Hypothalamus (tissue), 51 donors: Measurements from ENCODE around the gene CORO2A.
A peak's percentile ranks its signal among the peaks of the same experiment; 100 is the strongest.
"Not testable (repeated sequence)": the region's sequence is repeated elsewhere in the genome, so short reads cannot be mapped to it uniquely, and the experiment has no call there.

Experiments used
- DNase-seq, 51 donors: peaks; one replicate each; lab custom pipeline; 2025; lab: John Stamatoyannopoulos, UW

CORO2A gene

GRCh38 chr9:98191671-98192502 lies 550 bp downstream of the CORO2A start:
- peak in 3 of 51 donors; percentile 3 to 37 (median 6) for DNase-seq

DNA sequence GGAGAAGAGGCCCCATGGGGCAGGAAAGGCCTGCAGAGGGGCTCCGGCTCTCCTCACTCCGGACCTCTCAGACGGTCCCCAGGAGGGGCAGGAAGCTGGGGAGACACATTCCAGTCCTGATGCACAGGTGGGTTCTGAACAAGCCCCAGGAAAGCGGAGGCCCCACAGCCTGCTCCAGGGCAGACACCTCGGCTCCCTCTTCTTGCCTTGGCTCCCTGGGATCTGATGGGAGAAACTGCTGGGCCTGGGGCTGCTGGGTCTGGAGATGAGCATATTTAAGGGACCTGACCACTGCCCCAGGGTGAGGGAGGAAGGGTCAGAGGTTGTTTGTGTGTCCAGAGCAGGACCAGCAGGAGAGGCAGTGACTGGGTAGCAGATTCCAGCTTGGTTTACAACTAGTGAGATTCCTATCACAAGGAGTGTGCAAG lies 1.2 kb downstream of the CORO2A start:
- DNase-seq, result no peak

- DNase-seq, result no peak
Measured at GRCh38 chr9:98190757-98191105, 1.7 kb downstream of the CORO2A start.

DNA sequence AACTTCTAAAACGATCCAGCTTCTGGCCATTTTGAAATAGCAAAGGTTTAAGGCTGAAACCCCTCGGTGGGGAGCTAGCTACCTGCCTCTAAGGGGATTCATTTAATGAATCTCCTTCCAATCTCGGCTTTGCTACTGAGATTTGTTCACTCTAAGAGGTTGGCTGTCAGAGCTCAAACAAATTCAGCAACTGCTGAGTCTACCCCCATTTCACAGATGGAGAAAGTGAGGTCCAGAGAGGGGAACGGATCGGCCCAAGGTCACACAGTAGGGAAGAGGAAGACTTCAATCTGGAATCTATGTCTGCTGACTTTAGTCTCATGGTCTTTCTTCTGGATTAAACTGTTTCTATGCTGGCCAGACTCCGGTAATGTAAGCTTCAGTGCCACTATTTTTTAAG lies 3.0 kb downstream of the CORO2A start:
- DNase-seq, result no peak

DNA sequence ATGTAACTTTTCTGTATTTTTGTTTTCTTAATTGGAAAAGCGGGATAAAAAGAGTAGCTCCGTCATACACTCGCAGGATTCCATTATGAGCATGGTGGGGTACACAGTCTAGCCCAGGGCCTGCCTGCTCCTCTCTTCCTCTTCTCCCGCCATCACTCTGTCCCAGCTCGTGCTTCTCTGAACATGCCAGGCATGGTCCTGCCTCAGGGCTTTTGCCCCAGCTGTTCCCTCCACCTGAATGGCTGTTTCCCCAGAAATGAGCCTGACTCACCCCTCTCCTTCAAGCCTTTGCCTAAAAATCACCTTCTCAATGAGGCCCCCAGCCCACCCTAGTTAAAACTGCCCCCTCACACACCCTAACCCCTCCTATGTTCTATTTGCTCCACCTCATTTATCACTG lies 4.5 kb downstream of the CORO2A start:
- no peak for DNase-seq

- DNase-seq, result no peak
Measured at GRCh38 chr9:98186236-98186635, 6.2 kb downstream of the CORO2A start.

DNA sequence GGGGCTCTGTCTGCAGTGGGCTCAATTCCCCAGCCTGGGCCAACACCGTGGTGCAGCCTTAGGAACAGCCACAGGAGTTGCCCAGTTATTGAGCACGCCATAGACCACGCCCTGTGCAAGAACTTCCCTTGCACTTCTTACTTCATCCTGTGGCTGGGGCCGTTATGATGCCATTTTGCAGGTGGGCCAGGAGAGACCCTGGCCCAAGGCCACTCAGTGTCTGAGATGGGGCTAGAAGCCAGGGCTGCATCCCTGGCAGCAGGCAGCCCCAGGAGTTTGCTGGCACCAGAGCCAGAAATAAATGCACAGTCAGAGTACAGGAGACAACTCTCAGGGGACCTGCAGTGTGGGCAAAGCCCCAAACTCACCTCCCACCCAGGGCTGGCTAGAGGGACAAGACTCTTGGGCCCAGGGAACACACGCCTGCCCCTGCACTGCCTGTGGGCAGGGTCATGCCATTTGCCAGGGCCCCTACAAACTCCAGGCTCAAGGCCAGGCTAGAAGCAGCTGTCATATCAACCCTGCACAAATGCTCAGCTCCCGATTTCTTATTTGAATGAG lies 6.7 kb downstream of the CORO2A start:
- no peak for DNase-seq

- DNase-seq, result no peak
Measured at GRCh38 chr9:98185021-98185567, 7.3 kb downstream of the CORO2A start.

DNA sequence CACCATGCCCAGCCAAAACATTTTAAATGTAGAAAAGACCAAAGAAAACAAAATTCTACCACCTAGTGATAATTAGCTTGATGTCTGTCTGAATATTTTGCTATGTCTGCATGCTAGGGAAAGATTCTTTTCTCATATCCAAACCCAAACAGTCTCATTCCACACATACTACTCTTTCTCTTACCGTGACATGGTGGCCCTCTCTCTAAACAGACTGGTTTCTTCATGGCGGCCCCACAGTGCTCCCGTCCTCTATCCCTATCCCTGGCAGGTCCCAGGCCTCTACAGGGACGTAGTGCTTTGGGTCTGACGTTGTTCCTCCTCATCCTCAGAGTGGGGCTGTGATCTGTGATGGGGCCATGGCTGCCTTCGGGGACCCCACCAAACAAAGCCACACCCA lies 8.1 kb downstream of the CORO2A start:
- no peak for DNase-seq

DNA sequence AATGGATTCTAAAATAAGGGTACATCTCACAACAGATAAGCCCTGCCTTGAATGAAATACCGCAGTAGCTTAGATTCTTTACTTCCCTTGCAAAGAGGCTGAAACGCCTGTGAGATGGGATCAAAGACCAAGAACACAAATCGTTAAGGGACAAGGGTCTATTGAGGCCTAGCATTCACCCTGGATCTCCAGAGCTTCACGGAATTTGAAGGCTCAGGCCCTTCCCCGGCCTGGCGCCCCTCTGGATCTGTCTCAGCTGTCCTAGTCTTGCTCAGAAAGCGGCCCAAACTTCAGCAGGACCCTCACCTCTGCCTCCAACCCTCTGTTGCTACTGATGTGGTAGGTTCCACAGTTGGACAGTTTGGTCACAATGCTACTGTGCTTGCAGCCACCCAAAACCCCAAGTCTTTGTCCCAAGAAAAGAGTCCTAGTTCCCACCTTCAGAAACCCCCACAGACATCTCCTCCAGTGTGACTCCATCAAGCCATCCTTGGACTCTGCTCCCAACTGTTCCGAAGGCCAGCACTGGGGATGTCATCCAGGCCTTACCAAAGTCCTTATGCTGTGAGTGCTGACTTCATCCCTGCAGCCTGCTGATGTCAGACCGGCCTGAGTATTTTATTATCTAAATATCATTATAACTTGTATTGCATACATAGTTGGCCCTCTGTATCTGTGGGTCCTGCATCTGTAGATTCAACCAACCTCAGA lies 9.4 kb downstream of the CORO2A start:
- no peak for DNase-seq

- DNase-seq, result no peak
Measured at GRCh38 chr9:98182069-98182820, 10.2 kb downstream of the CORO2A start.

DNA sequence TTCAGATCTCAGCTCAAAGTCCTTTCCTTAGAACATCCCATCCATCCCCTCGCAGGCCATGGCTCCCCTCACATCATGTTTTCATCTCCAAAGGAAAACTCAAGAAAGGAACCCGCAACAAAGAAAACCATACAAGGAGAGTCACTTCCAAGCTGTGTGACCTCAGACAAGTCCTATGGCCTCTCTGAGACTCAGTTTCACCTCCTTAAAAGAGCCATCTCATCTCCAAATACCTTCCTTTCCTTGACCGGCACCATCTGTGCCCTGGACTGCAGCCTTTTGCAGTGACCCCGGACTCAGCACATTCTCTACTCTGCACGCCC lies 10.7 kb downstream of the CORO2A start:
- DNase-seq, result no peak

- no peak for DNase-seq
Measured at GRCh38 chr9:98180996-98181395, 11.4 kb downstream of the CORO2A start.

DNA sequence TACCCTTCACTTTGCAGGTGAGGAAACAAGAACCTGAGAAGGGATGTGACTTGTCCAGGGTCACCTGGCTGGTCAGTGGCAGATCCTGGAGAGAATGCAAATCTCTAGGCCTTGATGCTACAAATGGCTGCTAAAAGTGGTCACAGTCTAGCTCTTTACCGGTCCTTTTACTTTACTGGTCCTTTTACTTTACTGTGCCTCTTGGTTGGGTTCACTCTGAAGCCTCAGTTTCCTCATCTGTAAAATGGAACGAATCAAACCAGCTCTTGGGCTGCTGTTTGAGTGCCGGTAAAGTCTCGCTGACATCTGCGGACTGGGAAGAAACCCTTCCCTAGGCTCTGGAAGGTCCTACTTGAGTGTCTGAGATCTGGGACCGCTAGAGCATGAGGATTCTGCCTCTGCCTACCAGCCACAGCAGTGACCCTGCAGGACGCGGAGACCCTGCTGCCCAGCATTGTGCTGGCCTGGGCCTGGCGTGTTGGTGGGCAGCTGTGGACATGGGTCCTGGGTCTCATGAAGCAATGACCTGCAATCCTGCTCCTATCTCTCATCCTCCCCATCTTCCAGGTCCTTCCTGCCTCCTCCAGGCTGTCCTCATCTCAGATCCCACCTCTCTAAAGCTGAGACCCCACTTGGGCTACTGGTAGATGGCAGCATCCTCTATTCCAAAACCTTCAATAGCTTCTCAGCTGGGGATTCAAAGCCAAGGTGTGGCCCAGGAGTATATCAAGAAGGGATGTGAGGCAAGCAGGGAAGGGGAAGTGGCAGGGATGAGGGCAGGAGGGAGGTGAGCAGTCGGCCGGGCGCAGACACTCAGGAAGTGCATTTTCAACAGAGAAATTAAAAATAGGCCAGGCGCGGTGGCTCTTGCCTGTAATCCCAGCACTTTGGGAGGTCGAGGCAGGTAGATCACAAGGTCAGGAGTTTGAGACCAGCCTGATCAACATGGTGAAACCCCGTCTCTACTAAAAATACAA lies 13.3 kb downstream of the CORO2A start:
- DNase-seq, result no peak

DNA sequence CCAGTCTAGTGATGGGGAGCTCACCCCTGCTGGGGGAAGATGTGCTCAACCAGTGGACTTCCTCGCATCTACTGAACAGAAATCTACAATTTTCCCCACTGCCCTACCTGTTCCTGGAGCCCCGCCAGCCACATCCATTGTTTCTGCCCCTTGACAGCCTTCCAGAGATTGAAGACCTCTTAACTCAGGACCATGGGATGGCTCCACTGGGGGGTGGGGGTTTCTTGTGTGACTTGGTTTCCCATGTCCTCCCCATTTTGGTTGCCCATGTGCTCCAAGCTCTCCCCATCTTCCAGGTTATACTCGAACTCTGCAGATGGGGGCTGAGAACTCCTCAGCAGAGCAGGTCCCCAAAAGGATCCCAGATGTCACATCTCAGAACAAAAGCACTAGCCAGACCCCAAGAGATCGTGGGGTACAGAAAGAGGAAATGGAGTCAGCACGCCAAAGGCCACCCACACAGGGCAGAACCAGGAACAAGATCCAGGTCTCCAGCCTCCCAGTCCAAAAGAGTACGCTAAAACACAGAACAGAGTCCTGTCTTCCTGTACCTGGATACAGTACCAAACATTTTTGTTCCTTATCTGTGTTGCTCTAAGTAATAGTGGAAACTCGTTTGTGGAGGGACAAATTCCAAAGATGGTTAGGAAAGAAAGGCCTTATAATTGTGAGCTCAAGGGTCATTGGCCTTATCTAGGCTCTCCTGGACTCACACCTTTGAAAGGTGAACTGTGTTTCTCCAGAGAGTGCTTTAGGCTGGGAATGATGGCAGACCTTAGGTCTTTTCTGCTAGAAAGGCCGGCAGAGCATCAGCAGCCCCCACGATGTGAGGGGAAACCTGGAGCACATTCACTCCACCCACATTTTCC lies 15.8 kb downstream of the CORO2A start:
- no peak for DNase-seq

DNA sequence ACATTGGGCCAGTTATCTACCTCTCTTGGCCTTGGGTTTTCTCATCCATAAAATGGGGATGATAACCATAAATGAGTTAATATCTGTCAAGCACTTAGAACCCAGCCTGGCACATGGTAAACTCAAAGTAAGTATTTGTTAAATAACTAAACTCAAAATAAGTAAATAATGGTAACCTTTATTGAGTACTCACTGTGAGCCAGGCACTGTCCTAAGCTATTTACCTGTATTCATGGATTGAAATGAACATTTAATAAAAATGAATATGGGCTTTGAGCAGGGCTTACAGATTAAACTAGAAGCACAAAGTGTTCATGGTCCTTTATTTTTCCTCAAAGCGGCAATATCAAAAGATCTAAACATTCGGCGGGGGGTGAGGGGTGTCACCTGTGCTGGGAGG lies 16.7 kb downstream of the CORO2A start:
- no peak for DNase-seq

GRCh38 chr9:98175028-98175569 lies 17.3 kb downstream of the CORO2A start:
- DNase-seq, result no peak

DNA sequence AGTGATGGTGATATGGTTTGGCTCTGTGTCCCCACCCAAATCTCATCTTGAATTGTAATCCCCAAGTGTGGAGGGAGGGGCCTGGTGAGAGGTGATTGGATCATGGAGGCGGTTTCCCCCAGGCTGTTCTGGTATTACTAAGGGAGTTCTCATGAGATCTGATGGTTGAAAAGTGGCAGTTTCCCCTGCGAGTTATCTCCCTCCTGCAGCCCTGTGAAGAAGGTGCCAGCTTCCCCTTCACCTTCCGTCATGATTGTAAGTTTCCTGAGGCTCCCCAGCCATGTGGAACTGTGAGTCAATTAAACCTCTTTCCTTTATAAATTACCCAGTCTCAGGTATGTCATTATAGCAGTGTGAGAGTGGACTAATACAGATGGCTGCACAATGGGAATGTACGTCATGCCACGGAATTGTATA lies 17.9 kb downstream of the CORO2A start:
- DNase-seq, result not testable (repeated sequence)

GRCh38 chr9:98173181-98173580 lies 19.3 kb downstream of the CORO2A start:
- DNase-seq, result no peak
